A549 (cell line): ENCODE measurements around the gene MRPL33. TPM values are rescaled to one million over a fixed set of nuclear protein-coding genes. Genes with fewer than 3 reads are reported as not detected.

ENCODE experiments used
- ATAC-seq, 2 experiments: fragments of 200-7000 bp in 1 of 2; fragments of >200 bp in 1 of 2; cut with Nextera tagmentation in 1 of 2; cut with Tn5 transposase in 1 of 2; 3 replicates each; pipeline versions ENCODE4 v1.8.0 to v1.9.1; 2018 to 2020; ENCODE audit warnings: mild to moderate bottlenecking in 1 of 2, moderate library complexity in 1 of 2
- CTCF ChIA-PET: fragments of 300-600 bp; sonication (Branson Sonifier 250); formaldehyde crosslinking; extraction: SDS; loops from one replicate; lab custom pipeline; 2021; ENCODE audit warnings: antibody characterized with exemption, inconsistent platforms; lab: Yijun Ruan, JAX
- POLR2A ChIA-PET: fragments of 350-600 bp; formaldehyde crosslinking; extraction: SDS; loops from one replicate; lab custom pipeline; 2021; ENCODE audit warnings: antibody characterized with exemption, inconsistent platforms; lab: Yijun Ruan, JAX
- DNase-seq, 2 experiments: peaks; one replicate each; pipeline versions ENCODE4 v3.0.0 to v3.0.0-alpha.2; 2011 to 2016; ENCODE audit warnings: low read depth in 1 of 2, low spot score in 1 of 2
- FAIRE-seq: peaks from 2 replicates; lab custom pipeline; 2011; peaks lifted over from hg19 to GRCh38; lab: Jason Lieb, UNC
- H3K27ac ChIP-seq, 2 experiments: fragments of >200 bp; sonication (Bioruptor Twin); formaldehyde crosslinking; 3 replicates each; pipeline ENCODE4 v1.5.1; 2016 to 2017
- H3K4me1 ChIP-seq: fragments of >200 bp; sonication (Bioruptor Twin); formaldehyde crosslinking; 3 replicates; pipeline ENCODE4 v1.6.1; 2016
- H3K4me2 ChIP-seq: fragments of >200 bp; sonication (Bioruptor Twin); formaldehyde crosslinking; 3 replicates; pipeline ENCODE4 v1.6.1; 2016
- H3K4me3 ChIP-seq: fragments of >200 bp; sonication (Bioruptor Twin); formaldehyde crosslinking; 3 replicates; pipeline ENCODE4 v1.5.1; 2016
- H3K9me3 ChIP-seq: fragments of >200 bp; sonication (Bioruptor Twin); formaldehyde crosslinking; 3 replicates; pipeline ENCODE4 v1.6.1; 2016
- BCL3 ChIP-seq: fragments of >200 bp; sonication (Bioruptor Twin); formaldehyde crosslinking; IDR thresholded peaks from 3 replicates; pipeline ENCODE4 v1.6.1; 2016
- BHLHE40 ChIP-seq: IDR thresholded peaks from 2 replicates; pipeline ENCODE4 v1.6.1; 2012; ENCODE audit warnings: low read depth, low read length, inconsistent platforms
- CEBPB ChIP-seq, 2 experiments: fragments of >200 bp in 1 of 2; sonication (Bioruptor Twin) in 1 of 2; formaldehyde crosslinking in 1 of 2; IDR thresholded peaks; 2 replicates each; pipeline ENCODE4 v1.6.1; 2012 to 2016
- CHD2 ChIP-seq: fragments of 150-350 bp; IDR thresholded peaks from 2 replicates; pipeline ENCODE4 v1.6.1; 2014; ENCODE audit warnings: low read length; ENCODE audit not compliant: partially characterized antibody
- CHD4 ChIP-seq: fragments of 200-600 bp; sonication (generic); IDR thresholded peaks from 2 replicates; pipeline ENCODE4 v1.6.1; 2016; ENCODE audit warnings: antibody characterized with exemption, mild to moderate bottlenecking, borderline replicate concordance
- EHF ChIP-seq: fragments of 250-450 bp; sonication (Bioruptor Pico); IDR thresholded peaks from 2 replicates; pipeline ENCODE4 v1.5.0; 2020; ENCODE audit warnings: mild to moderate bottlenecking
- ELK1 ChIP-seq: fragments of 150-350 bp; IDR thresholded peaks from 2 replicates; pipeline ENCODE4 v1.6.1; 2014; ENCODE audit warnings: low read depth, mild to moderate bottlenecking, low read length
- EP300 ChIP-seq, 2 experiments: fragments of >200 bp; sonication (Bioruptor Twin); formaldehyde crosslinking; IDR thresholded peaks; 2 replicates in 1 of 2; 3 replicates in 1 of 2; pipeline ENCODE4 v1.6.1; 2016 to 2017
- ESRRA ChIP-seq: fragments of 150-350 bp; IDR thresholded peaks from 2 replicates; pipeline ENCODE4 v1.6.1; 2014; ENCODE audit warnings: mild to moderate bottlenecking, low read length, borderline replicate concordance
- HEYL ChIP-seq: fragments of 250-450 bp; sonication (Bioruptor Pico); IDR thresholded peaks from 2 replicates; pipeline ENCODE4 v1.8.0; 2021; ENCODE audit warnings: mild to moderate bottlenecking, moderate library complexity
- HOXA7 ChIP-seq: fragments of 250-450 bp; sonication (Bioruptor Pico); IDR thresholded peaks from 2 replicates; pipeline ENCODE4 v1.5.0; 2020; ENCODE audit warnings: mild to moderate bottlenecking, moderate library complexity
- HOXB5 ChIP-seq: fragments of 250-450 bp; sonication (Bioruptor Pico); IDR thresholded peaks from 2 replicates; pipeline ENCODE4 v1.5.0; 2020; ENCODE audit warnings: mild to moderate bottlenecking, moderate library complexity
- JUN ChIP-seq, 2 experiments: fragments of >200 bp; sonication (Bioruptor Twin); formaldehyde crosslinking; IDR thresholded peaks; 2 replicates in 1 of 2; 3 replicates in 1 of 2; pipeline ENCODE4 v1.6.1; 2016 to 2017
- JUNB ChIP-seq: fragments of >200 bp; sonication (Bioruptor Twin); formaldehyde crosslinking; IDR thresholded peaks from 2 replicates; pipeline ENCODE4 v1.6.1; 2016
- KDM5A ChIP-seq: fragments of 200-600 bp; sonication (generic); IDR thresholded peaks from 2 replicates; pipeline ENCODE4 v1.6.1; 2016; ENCODE audit warnings: antibody characterized with exemption, mild to moderate bottlenecking
- MAFK ChIP-seq: fragments of 450-650 bp; IDR thresholded peaks from 2 replicates; pipeline ENCODE4 v1.6.1; 2014; ENCODE audit not compliant: partially characterized antibody
- MAZ ChIP-seq: fragments of 150-350 bp; IDR thresholded peaks from 2 replicates; pipeline ENCODE4 v1.6.1; 2014; ENCODE audit warnings: antibody characterized with exemption, low read depth, low read length, borderline replicate concordance
- NFE2L2 ChIP-seq: fragments of 150-350 bp; conservative IDR thresholded peaks from 2 replicates; pipeline ENCODE4 v1.6.1; 2014; ENCODE audit warnings: low read length
- NPAS2 ChIP-seq: fragments of 250-450 bp; sonication (Bioruptor Pico); IDR thresholded peaks from 2 replicates; pipeline ENCODE4 v1.8.0; 2022; ENCODE audit warnings: mild to moderate bottlenecking, moderate library complexity, borderline replicate concordance
- NR3C1 ChIP-seq: fragments of >200 bp; sonication (Bioruptor Twin); formaldehyde crosslinking; IDR thresholded peaks from 3 replicates; pipeline ENCODE4 v1.6.1; 2017
- PBX3 ChIP-seq: IDR thresholded peaks from 2 replicates; pipeline ENCODE4 v1.6.1; 2012
- POLR2A ChIP-seq: IDR thresholded peaks from 2 replicates; pipeline ENCODE4 v1.6.1; 2012; ENCODE audit warnings: mild to moderate bottlenecking, low read length
- RNF2 ChIP-seq: fragments of 200-600 bp; sonication (generic); IDR thresholded peaks from 2 replicates; pipeline ENCODE4 v1.6.1; 2016; ENCODE audit warnings: low read depth, mild to moderate bottlenecking, antibody characterized with exemption, moderate library complexity, borderline replicate concordance
- SMC3 ChIP-seq: fragments of >200 bp; sonication (Bioruptor Twin); formaldehyde crosslinking; IDR thresholded peaks from 3 replicates; pipeline ENCODE4 v1.6.1; 2018; ENCODE audit warnings: inconsistent platforms
- SREBF2 ChIP-seq: fragments of 450-650 bp; IDR thresholded peaks from 2 replicates; pipeline ENCODE4 v1.6.1; 2014; ENCODE audit warnings: mild to moderate bottlenecking, moderate library complexity
- TFCP2L1 ChIP-seq: fragments of 250-450 bp; sonication (Bioruptor Pico); IDR thresholded peaks from 2 replicates; pipeline ENCODE4 v1.5.0; 2021; ENCODE audit warnings: mild to moderate bottlenecking
- USF2 ChIP-seq: fragments of 450-650 bp; IDR thresholded peaks from 2 replicates; pipeline ENCODE4 v1.6.1; 2014; ENCODE audit warnings: antibody characterized with exemption
- ZFP36 ChIP-seq: fragments of 450-650 bp; IDR thresholded peaks from 2 replicates; pipeline ENCODE4 v1.6.1; 2014; ENCODE audit warnings: borderline replicate concordance; ENCODE audit not compliant: partially characterized antibody
- ZNF302 ChIP-seq: fragments of 250-450 bp; sonication (Bioruptor Pico); IDR thresholded peaks from 2 replicates; pipeline ENCODE4 v1.9.0; 2021; ENCODE audit warnings: inconsistent platforms, mild to moderate bottlenecking, moderate library complexity
- ZSCAN20 ChIP-seq: fragments of 250-450 bp; sonication (Bioruptor Pico); IDR thresholded peaks from 2 replicates; pipeline ENCODE4 v1.8.0; 2022; ENCODE audit warnings: mild to moderate bottlenecking, moderate library complexity
- WGBS: methylation state at CpG from one replicate; pipeline ENCODE4 v1.1.6; 2017; ENCODE audit errors: missing lambda C conversion rate; 5-methylcytosine and 5-hydroxymethylcytosine counted together
- polyA plus RNA-seq, 4 experiments: library from polyadenylated mRNA; depleted of rRNA in 3 of 4; stranded (reverse); fragments of >200 nt; fragmentation: RNase III in 1 of 4; extraction: RNeasy Plus Mini Kit Qiagen cat#74134 plus additional on column Dnase treatment in 1 of 4; gene quantifications; 2 replicates in 3 of 4; 3 replicates in 1 of 4; pipeline ENCODE4 v1.2.3, GENCODE V29; 2011 to 2017

Gene MRPL33
- polyA plus RNA-seq, 2 of the 4 experiments (the other 2 are of a cell fraction) = 287 to 497 TPM

GRCh38 chr2:27779417-27780055, 8.0 kb downstream of the MRPL33 start (continued):
- no peak for TF ChIP-seq ELK1

GRCh38 chr2:27781496-27781895, 10.0 kb downstream of the MRPL33 start:
- ChIA-PET POLR2A (no interaction called here), CTCF (interaction anchor here (1.0 to 2.5 kb wide), 4 partner anchors 7 to 99 kb away, joined by 3 to 9 read pairs (median 4); no protein-coding TSS in a partner anchor)
- DNase-seq (no peak), ATAC-seq (no peak), FAIRE-seq (no peak)
- no peak overlapping the region for H3K27ac ChIP-seq
- no peak for TF ChIP-seq MAZ
- TF ChIP-seq PBX3 = no peak
- no peak for TF ChIP-seq BHLHE40
- no peak for TF ChIP-seq JUN (IDR thresholded peaks at IDR 0.05)
- TF ChIP-seq HOXB5 (CRISPR knock-in tag) = no peak
- no peak for TF ChIP-seq SREBF2
- no peak for TF ChIP-seq BCL3
- no peak for TF ChIP-seq CEBPB (IDR thresholded peaks at IDR 0.05)
- TF ChIP-seq NR3C1 = no peak
- TF ChIP-seq HOXA7 = no peak
- no peak for TF ChIP-seq POLR2A
- no peak for TF ChIP-seq ZNF302 (CRISPR knock-in tag)
- TF ChIP-seq KDM5A = no peak
- TF ChIP-seq NPAS2 = no peak
- no peak for TF ChIP-seq MAFK
- TF ChIP-seq RNF2 = no peak
- no peak for TF ChIP-seq HEYL (CRISPR knock-in tag)
- TF ChIP-seq EP300 (IDR thresholded peaks at IDR 0.05) = no peak
- H3K4me2 ChIP-seq = no peak overlapping the region
- no peak overlapping the region for H3K4me3 ChIP-seq
- 93% methylated on average over 2 of the region's 2 CpGs for WGBS
- H3K4me1 ChIP-seq = peaks cover 5% of the 10 kb centered on the region; the same call in 2 of the 3 replicates
- no peaks in the 10 kb centered on the region for H3K9me3 ChIP-seq

- WGBS = 97% methylated on average over 1 of the region's 1 CpG
- ATAC-seq = no peak
- FAIRE-seq = peak; percentile 49
Observed at GRCh38 chr2:27782701-27783100, 11.2 kb downstream of the MRPL33 start.

More at GRCh38 chr2:27782701-27783100, 11.2 kb downstream of the MRPL33 start:
- ChIA-PET POLR2A (no interaction called here), CTCF (no interaction called here)
- no peaks in the 10 kb centered on the region for H3K9me3 ChIP-seq
- DNase-seq = no peak
- H3K4me3 ChIP-seq = no peak overlapping the region
- H3K27ac ChIP-seq = no peak overlapping the region
- TF ChIP-seq ESRRA (no peak), NFE2L2 (no peak), HEYL (CRISPR knock-in tag) (no peak), MAFK (no peak), CHD4 (no peak), TFCP2L1 (CRISPR knock-in tag) (no peak), CHD2 (no peak), BHLHE40 (no peak), USF2 (no peak), SREBF2 (no peak), ZFP36 (no peak), JUN (IDR thresholded peaks at IDR 0.05) (no peak), JUNB (no peak), ZSCAN20 (CRISPR knock-in tag) (no peak), BCL3 (no peak), NR3C1 (no peak), ZNF302 (CRISPR knock-in tag) (no peak), SMC3 (no peak), EHF (no peak)
- H3K4me2 ChIP-seq = no peak overlapping the region
- no peaks in the 10 kb centered on the region; the same call in 2 of the 3 replicates for H3K4me1 ChIP-seq
